Endothelial cell of umbilical vein (primary cell): Measurements from ENCODE around the gene LAMP5.

Source experiments
- CTCF ChIP-seq, 2 donors: IDR thresholded peaks; 1 replicate in 1 of 2; 2 replicates in 1 of 2; pipeline ENCODE4 v1.5.1; 2011; ENCODE audit warnings: low read length in 2 of 2, mild to moderate bottlenecking in 2 of 2, moderate library complexity in 2 of 2, control low read depth in 1 of 2, inconsistent platforms in 1 of 2, low read depth in 1 of 2; ENCODE audit not compliant: insufficient read depth in 1 of 2; ENCODE audit errors: extremely low read depth in 1 of 2
- EZH2 ChIP-seq: IDR thresholded peaks from 2 replicates; pipeline ENCODE4 v1.6.1; 2012; ENCODE audit warnings: borderline replicate concordance, low read depth, mild to moderate bottlenecking, moderate library complexity, low read length, inconsistent platforms; ENCODE audit not compliant: severe bottlenecking
- FOS ChIP-seq: IDR thresholded peaks from 2 replicates; pipeline ENCODE4 v1.6.1; 2011; ENCODE audit warnings: mild to moderate bottlenecking, low read length, moderate library complexity, borderline replicate concordance; ENCODE audit not compliant: insufficient read depth
- GATA2 ChIP-seq: IDR thresholded peaks from 2 replicates; pipeline ENCODE4 v1.7.0; 2011; ENCODE audit warnings: low read depth, mild to moderate bottlenecking, moderate library complexity, mixed read lengths, low read length; ENCODE audit not compliant: insufficient read length, insufficient read depth
- JUN ChIP-seq: IDR thresholded peaks from 2 replicates; pipeline ENCODE4 v1.6.1; 2011; ENCODE audit warnings: borderline replicate concordance, low read depth; ENCODE audit not compliant: insufficient read length, insufficient read depth
- MYC ChIP-seq: IDR thresholded peaks from one replicate; pipeline ENCODE4 v1.6.1; 2011; ENCODE audit warnings: mild to moderate bottlenecking, low read depth, low read length
- POLR2A ChIP-seq: IDR thresholded peaks from 2 replicates; pipeline ENCODE4 v1.6.1; 2012; ENCODE audit warnings: low read depth, mild to moderate bottlenecking, control low read depth, low read length
- POLR2AphosphoS5 ChIP-seq: IDR thresholded peaks from 2 replicates; pipeline ENCODE4 v1.6.1; 2012; ENCODE audit warnings: low read depth, mild to moderate bottlenecking, control low read depth, low read length, moderate library complexity; ENCODE audit not compliant: insufficient read depth
- TF ChIP-seq, protein P1 (sequence below): IDR thresholded peaks from 2 replicates; pipeline ENCODE4 v1.6.1; 2011; ENCODE audit not compliant: insufficient read depth, insufficient read length

- TF ChIP-seq CTCF (IDR thresholded peaks at IDR 0.05; ENCODE audit: extremely low read depth in 1 of 2, insufficient read depth in 1 of 2, low read depth in 1 of 2, low read length in 2 of 2) (no peak), POLR2A (no peak), FOS (no peak), EZH2 (no peak), POLR2AphosphoS5 (no peak), MYC (no peak), JUN (no peak), GATA2 (no peak)
- TF ChIP-seq, protein P1, sequence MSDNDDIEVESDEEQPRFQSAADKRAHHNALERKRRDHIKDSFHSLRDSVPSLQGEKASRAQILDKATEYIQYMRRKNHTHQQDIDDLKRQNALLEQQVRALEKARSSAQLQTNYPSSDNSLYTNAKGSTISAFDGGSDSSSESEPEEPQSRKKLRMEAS, result no peak
Observed at GRCh38 chr20:9488063-9488462, 26.3 kb upstream of the LAMP5 start.
